Regular cardiac myocyte (primary cell): Measurements from ENCODE around the gene NPIPA5. TPM values are rescaled to one million over a fixed set of nuclear protein-coding genes. Genes with fewer than 3 reads are reported as not detected.

ENCODE experiments used
- total RNA-seq: library from RNA; depleted of rRNA; stranded (reverse); fragments of >200 nt; gene quantifications from 2 replicates; pipeline ENCODE4 v1.2.3, GENCODE V29; 2014

NPIPA5 gene
- not detected in 2 replicates for total RNA-seq

GRCh38 chr16:15378194-15378593 lies at the start of gene NPIPA5:
NPIPA5 (minus strand) TSS chr16:15378294; CDS start chr16:15378294, 0 bp downstream.

GRCh38 chr16:15395631-15396508 lies 17.8 kb upstream of the NPIPA5 start, which contains the start of gene MPV17L:
MPV17L (plus strand) TSS chr16:15395754; CDS start chr16:15395898, 144 bp downstream.

Other genes with a start within 250 kb of the NPIPA5 start
- gene MPV17L, start 17.5 kb upstream of the NPIPA5 start, total RNA-seq, result 0.58 and 0.85 TPM in 2 replicates
- gene BMERB1, start 56.3 kb upstream of the NPIPA5 start, total RNA-seq, result 43.3 and 61.4 TPM in 2 replicates